Cardiac muscle cell (in vitro differentiated cells and primary cell): Measurements from ENCODE around the gene BMS1. TPM values are rescaled to one million over a fixed set of nuclear protein-coding genes. Genes with fewer than 3 reads are reported as not detected.
A peak's percentile ranks its signal among the peaks of the same experiment; 100 is the strongest.

Experiments used
- DNase-seq, 2 donors: peaks; one replicate each; pipeline versions ENCODE4 v3.0.0 to v3.0.0-alpha.2; 2010 to 2017; ENCODE audit warnings: low read depth in 1 of 2, low spot score in 1 of 2
- H3K27ac ChIP-seq: fragments of 200-600 bp; sonication (generic); 2 replicates; pipeline ENCODE4 v1.5.1; 2016
- H3K27me3 ChIP-seq: fragments of 200-600 bp; sonication (generic); 2 replicates; pipeline ENCODE4 v1.6.0; 2016; ENCODE audit warnings: control low read depth
- H3K36me3 ChIP-seq: fragments of 200-600 bp; sonication (generic); 2 replicates; pipeline ENCODE4 v1.5.1; 2016; ENCODE audit warnings: control low read depth
- H3K4me1 ChIP-seq: fragments of 200-600 bp; sonication (generic); 2 replicates; pipeline ENCODE4 v1.8.1; 2017; ENCODE audit warnings: low read depth, mild to moderate bottlenecking, mixed run types
- H3K4me3 ChIP-seq: fragments of 200-600 bp; sonication (generic); 2 replicates; pipeline ENCODE4 v1.5.1; 2016; ENCODE audit warnings: mild to moderate bottlenecking
- H3K9me3 ChIP-seq: fragments of 200-600 bp; sonication (generic); 2 replicates; pipeline ENCODE4 v1.5.1; 2017; ENCODE audit warnings: low read depth, mild to moderate bottlenecking, control low read depth
- CTCF ChIP-seq: IDR thresholded peaks from 2 replicates; pipeline ENCODE4 v1.5.1; 2012; ENCODE audit warnings: low read depth, mild to moderate bottlenecking, low read length
- polyA plus RNA-seq: library from polyadenylated mRNA; unstranded; fragments of >200 nt; fragmentation: Nextera tagmentation; extraction: Ambion mirVana; gene quantifications from 2 replicates; pipeline ENCODE4 v1.2.1, GENCODE V29; 2016
- total RNA-seq: library from RNA; depleted of rRNA; stranded (reverse); fragments of >200 nt; gene quantifications from 2 replicates; pipeline ENCODE4 v1.2.3, GENCODE V29; 2016

The BMS1 gene
- total and polyA plus RNA-seq, 2 experiments from 2014 or later = 13.7 to 14.8 TPM

- no peak for TF ChIP-seq CTCF
- DNase-seq = peak in 1 of 2 donors; percentile 12
- H3K36me3 ChIP-seq = no peaks in the 10 kb centered on the region
- H3K4me3 ChIP-seq = no peak overlapping the region
- no peak overlapping the region for H3K27ac ChIP-seq
- H3K4me1 ChIP-seq = no peaks in the 10 kb centered on the region
- H3K27me3 ChIP-seq = no peaks in the 10 kb centered on the region
- no peaks in the 10 kb centered on the region for H3K9me3 ChIP-seq
These were observed 93.3 kb downstream of the BMS1 start for GRCh38 chr10:42875798-42876341.

GRCh38 chr10:42876476-42876875 is 93.9 kb downstream of the BMS1 start:
- Histone ChIP-seq H3K27me3 (no peaks in the 10 kb centered on the region), H3K4me3 (no peak overlapping the region), H3K27ac (no peak overlapping the region), H3K36me3 (no peaks in the 10 kb centered on the region), H3K9me3 (no peaks in the 10 kb centered on the region), H3K4me1 (no peaks in the 10 kb centered on the region)
- DNase-seq = no peak
- no peak for TF ChIP-seq CTCF

- Histone ChIP-seq H3K4me1 (no peaks in the 10 kb centered on the region), H3K27me3 (no peaks in the 10 kb centered on the region), H3K36me3 (no peaks in the 10 kb centered on the region), H3K4me3 (no peak overlapping the region), H3K27ac (no peak overlapping the region), H3K9me3 (no peaks in the 10 kb centered on the region)
- TF ChIP-seq CTCF = no peak
- no peak for DNase-seq
These were observed 94.3 kb downstream of the BMS1 start for GRCh38 chr10:42876945-42877344.

GRCh38 chr10:42877496-42878030 is 95.0 kb downstream of the BMS1 start:
- Histone ChIP-seq H3K4me1 (no peaks in the 10 kb centered on the region), H3K4me3 (no peak overlapping the region), H3K9me3 (no peaks in the 10 kb centered on the region), H3K27ac (no peak overlapping the region), H3K36me3 (no peaks in the 10 kb centered on the region), H3K27me3 (no peaks in the 10 kb centered on the region)
- no peak for TF ChIP-seq CTCF
- DNase-seq = no peak

GRCh38 chr10:42878134-42878820 is 95.7 kb downstream of the BMS1 start:
- TF ChIP-seq CTCF = no peak
- H3K36me3 ChIP-seq = no peaks in the 10 kb centered on the region
- no peaks in the 10 kb centered on the region for H3K4me1 ChIP-seq
- H3K4me3 ChIP-seq = no peak overlapping the region
- H3K9me3 ChIP-seq = no peaks in the 10 kb centered on the region
- no peaks in the 10 kb centered on the region for H3K27me3 ChIP-seq
- DNase-seq = no peak
- H3K27ac ChIP-seq = no peak overlapping the region
